Activated CD4-positive, alpha-beta T cell treated with anti-CD3 and anti-CD28 coated beads, Interleukin-2, amount 10 ng/mL, durations not matched to agents 24 days and 14 days (primary cell): ENCODE measurements around the gene GNAS. TPM values are rescaled to one million over a fixed set of nuclear protein-coding genes. Genes with fewer than 3 reads are reported as not detected.

ENCODE experiments used
- DNase-seq: peaks from one replicate; pipeline ENCODE4 v3.0.0; 2022
- H3K27ac Mint-ChIP-seq: one replicate; pipeline ENCODE4 v1.8.0; 2022; ENCODE audit warnings: mild to moderate bottlenecking, mixed read lengths
- H3K27me3 Mint-ChIP-seq: one replicate; pipeline ENCODE4 v1.8.0; 2022; ENCODE audit warnings: mixed read lengths
- H3K36me3 Mint-ChIP-seq: one replicate; pipeline ENCODE4 v1.8.0; 2022; ENCODE audit warnings: low read depth, mild to moderate bottlenecking, mixed read lengths
- H3K4me1 Mint-ChIP-seq: one replicate; pipeline ENCODE4 v1.8.0; 2021; ENCODE audit warnings: mixed read lengths
- H3K4me3 Mint-ChIP-seq: one replicate; pipeline ENCODE4 v1.8.0; 2022; ENCODE audit warnings: mild to moderate bottlenecking, moderate library complexity, mixed read lengths
- H3K9me3 Mint-ChIP-seq: one replicate; pipeline ENCODE4 v1.8.0; 2021; ENCODE audit warnings: mixed read lengths
- intact Hi-C: fragments of 100-400 bp; cut with micrococcal nuclease; formaldehyde crosslinking; loops from one replicate; pipeline ENCODE4 v1.15.1; 2023
- total RNA-seq: library from RNA; stranded (reverse); gene quantifications from 2 replicates; pipeline ENCODE4 v1.2.3, GENCODE V29; 2022

GNAS gene
- total RNA-seq, 1 donor from 2014 or later: 523 TPM

DNA sequence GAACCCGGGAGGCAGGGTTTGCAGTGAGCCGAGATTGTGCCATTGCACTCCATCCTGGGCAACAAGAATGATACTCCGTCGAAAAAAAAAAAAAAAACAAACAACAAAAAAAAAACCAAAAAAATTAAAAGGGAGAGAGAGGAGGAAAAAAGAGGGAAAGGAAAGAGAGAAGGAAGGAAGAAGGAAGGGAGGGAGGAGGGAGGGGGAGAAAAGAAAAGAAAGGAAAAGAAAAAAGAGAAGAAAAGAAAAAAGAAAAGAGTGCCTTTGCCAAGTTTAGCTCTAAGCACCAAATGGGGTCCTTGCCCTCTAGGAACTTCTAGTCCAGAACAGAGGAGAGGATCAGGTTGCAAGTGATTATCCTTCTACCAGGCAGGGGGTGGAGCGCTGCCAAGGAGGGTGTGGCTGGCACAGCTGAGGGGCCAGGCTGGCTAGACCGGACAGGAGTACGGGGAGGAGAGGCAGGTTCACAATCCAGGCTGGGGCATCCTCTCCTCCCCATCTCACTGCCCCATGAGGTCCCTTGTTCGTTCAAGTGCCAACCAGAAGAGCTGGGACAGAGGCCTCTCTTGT is 19.1 kb downstream of the GNAS start:
- Mint-ChIP-seq H3K36me3 (no peaks in the 10 kb centered on the region), H3K4me3 (no peak overlapping the region), H3K4me1 (peaks cover 7% of the 10 kb centered on the region), H3K9me3 (no peaks in the 10 kb centered on the region), H3K27me3 (peaks cover 19% of the 10 kb centered on the region), H3K27ac (no peak overlapping the region)
- intact Hi-C loops: loop anchor here (5.0 kb wide), 1 partner anchor 531 kb away; no protein-coding TSS in a partner anchor
- DNase-seq: no peak

DNA sequence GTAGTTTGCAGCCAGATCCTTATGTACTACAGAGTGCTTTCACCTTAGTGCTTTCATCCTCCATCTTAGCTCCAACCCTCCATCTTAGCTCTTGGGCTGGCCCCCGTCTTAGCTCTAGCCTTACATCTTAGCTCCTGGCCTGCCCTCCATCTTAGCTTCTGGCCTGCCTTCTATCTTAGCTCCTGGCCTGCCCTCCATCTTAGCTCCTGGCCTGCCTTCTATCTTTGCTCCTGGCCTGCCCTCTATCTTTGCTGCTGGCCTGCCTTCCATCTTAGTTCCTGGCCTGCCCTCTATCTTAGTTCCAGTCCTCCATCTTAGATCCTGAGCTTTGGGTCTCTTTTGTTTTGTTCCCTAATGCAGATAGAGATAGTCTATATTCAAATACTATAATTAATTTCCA is 22.0 kb downstream of the GNAS start:
- Mint-ChIP-seq H3K4me1 (peaks cover 25% of the 10 kb centered on the region), H3K9me3 (no peaks in the 10 kb centered on the region), H3K27me3 (peaks cover 3% of the 10 kb centered on the region), H3K27ac (no peak overlapping the region), H3K36me3 (no peaks in the 10 kb centered on the region), H3K4me3 (no peak overlapping the region)
- DNase-seq: no peak
- intact Hi-C loops: loop anchor here (5.0 kb wide), 1 partner anchor 528 kb away; no protein-coding TSS in a partner anchor

DNA sequence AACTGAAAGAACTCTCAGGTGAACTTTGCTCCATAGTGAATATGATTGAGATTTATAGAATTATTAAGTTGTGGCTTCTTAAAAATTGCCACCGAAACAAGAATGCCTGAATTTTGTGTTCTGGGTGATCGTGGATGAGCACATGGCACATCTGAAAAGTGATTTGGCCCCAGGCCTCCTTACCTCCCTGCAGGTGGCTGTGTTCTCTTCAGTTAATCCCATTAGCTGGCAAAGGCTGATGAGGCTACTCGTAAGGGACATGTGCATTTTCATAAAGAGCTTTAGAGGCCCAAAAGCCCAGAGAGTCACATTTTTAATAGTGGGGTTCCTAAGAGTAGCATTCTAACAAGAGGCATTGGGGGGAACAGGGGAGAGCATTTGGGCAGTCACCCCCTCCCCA is 22.6 kb downstream of the GNAS start:
- Mint-ChIP-seq H3K4me3 (no peak overlapping the region), H3K36me3 (no peaks in the 10 kb centered on the region), H3K27ac (no peak overlapping the region), H3K4me1 (peaks cover 28% of the 10 kb centered on the region), H3K9me3 (no peaks in the 10 kb centered on the region), H3K27me3 (peaks cover 3% of the 10 kb centered on the region)
- intact Hi-C loops: loop anchor here (5.0 kb wide), 1 partner anchor 347 kb away; no protein-coding TSS in a partner anchor
- DNase-seq: no peak

DNA sequence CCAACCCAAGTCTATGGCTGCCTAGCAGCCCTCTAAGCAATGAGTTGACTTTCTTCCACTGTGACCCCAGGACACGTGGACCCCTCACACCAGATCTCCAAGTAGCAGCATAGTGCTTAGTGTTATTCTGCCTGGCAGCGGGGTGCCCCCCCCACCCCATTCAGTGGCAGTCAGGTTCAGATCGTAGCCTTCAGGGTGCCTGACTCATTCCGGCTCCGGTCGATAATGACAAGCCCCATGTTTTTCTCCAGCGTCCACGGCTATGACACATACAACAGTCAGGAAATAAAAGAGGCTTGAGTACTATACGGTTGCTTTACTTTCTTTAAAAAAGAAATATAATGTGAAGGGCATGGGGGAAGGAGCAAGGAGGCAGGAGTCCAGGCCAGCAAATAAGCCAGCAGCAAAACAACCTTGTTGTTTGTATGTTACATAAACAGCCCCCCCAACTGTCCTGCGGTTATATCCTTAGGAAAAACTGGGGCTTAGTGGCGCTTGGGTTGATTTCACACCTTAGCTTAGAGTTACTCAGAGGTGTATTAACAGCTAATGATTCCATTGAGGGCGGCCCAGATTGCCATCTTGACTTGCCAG is 23.1 kb downstream of the GNAS start:
- no peaks in the 10 kb centered on the region for H3K36me3 Mint-ChIP-seq
- H3K9me3 Mint-ChIP-seq: no peaks in the 10 kb centered on the region
- no peak for DNase-seq
- H3K27me3 Mint-ChIP-seq: peaks cover 3% of the 10 kb centered on the region
- no peak overlapping the region for H3K4me3 Mint-ChIP-seq
- H3K27ac Mint-ChIP-seq: no peak overlapping the region
- intact Hi-C loops: loop anchor here (5.0 kb wide), 1 partner anchor 347 kb away; no protein-coding TSS in a partner anchor
- H3K4me1 Mint-ChIP-seq: peaks cover 24% of the 10 kb centered on the region

DNA sequence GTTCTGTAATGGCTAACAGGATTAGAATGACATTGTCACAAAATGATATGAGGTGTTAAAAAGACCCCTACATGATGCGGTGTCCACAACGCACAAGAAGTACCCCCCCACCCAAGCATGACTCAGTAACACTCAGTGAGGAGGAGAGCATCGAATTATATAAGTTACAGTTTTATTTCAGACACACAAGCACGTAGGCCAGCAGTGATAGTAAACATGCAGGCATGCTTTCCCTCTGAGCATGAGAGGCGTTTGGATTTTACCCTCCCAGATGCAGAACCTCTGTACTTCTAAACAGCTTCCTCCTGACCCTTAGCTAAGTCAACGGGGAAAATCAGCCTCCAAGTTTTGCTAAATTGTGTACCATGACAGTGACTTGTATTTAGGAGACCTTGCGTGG is 23.9 kb downstream of the GNAS start:
- Mint-ChIP-seq H3K36me3 (no peaks in the 10 kb centered on the region), H3K4me3 (no peak overlapping the region), H3K4me1 (peaks cover 21% of the 10 kb centered on the region), H3K27ac (no peak overlapping the region), H3K9me3 (no peaks in the 10 kb centered on the region), H3K27me3 (no peaks in the 10 kb centered on the region)
- intact Hi-C loops: loop anchor here (5.0 kb wide), 1 partner anchor 346 kb away; no protein-coding TSS in a partner anchor
- no peak for DNase-seq

DNA sequence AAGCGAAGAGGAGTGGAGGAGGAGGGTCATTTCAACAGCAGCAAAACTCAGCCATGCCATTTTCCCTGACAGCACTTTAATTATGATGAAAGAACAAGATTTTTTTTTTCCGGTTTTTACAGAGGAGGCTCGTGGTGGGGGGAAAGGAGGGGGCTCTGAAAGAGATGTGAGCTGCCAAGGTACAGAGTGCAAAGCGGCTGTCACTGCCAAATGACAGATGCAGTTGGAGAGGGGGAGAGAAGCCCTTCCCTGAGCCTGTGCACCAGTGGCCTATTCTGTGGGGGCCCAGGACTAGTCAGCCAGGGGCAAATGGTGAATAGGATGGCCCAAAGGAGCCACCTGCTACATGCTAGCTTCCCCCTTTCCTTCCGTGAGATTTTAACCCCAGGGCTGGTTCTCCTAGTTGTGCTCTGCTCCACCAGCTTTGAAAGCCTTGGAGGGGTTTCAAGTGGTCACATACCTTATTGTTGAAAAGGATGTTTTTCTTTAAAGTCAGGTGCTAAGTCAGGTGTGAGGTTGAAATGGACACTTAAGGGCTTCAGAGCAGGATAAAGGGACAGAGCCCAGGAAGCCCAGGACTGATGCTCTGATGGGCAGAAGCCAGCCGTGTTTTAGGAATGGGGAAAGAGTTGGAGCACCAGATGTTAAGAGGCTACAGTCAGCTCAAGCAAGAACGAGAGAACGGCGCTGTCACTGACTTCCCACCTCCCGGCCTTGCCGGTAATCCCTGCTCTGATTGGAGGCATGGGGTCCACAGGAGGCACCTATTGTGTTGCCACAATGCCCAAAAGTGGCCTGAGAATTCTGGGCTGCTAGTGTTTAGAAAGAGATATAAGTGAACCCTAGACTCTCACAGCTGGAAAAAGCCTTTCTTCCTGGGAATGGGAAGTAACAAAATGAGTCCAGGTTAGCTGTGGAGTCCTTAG is 24.8 kb downstream of the GNAS start:
- H3K4me3 Mint-ChIP-seq: peak overlapping the region; percentile 54
- DNase-seq: no peak

DNA sequence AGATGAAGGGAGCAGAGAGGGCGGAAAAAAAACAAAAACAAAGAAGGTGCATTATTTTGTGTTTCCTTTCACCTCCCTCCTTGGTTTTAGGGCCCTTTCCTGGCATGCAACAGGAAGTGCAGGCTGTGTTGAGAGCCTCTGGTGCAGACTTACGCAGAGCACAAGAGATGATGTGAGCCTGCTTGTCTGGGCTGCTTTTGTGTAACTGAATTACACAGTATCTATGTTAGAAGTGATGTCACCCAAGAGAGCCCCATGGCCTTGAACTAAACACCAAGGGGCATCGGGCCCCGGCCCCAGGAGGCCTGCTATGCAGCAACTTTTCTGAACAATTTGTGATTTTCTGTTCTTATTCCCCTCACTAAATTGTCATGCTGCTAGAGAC is 25.5 kb downstream of the GNAS start:
- H3K27ac Mint-ChIP-seq: peak overlapping the region; percentile 72
- peaks cover 21% of the 10 kb centered on the region for H3K4me1 Mint-ChIP-seq
- DNase-seq: peak; percentile 83
- peak overlapping the region; percentile 54 for H3K4me3 Mint-ChIP-seq
- H3K9me3 Mint-ChIP-seq: no peaks in the 10 kb centered on the region
- intact Hi-C loops: loop anchor here (5.0 kb wide), 1 partner anchor 344 kb away; no protein-coding TSS in a partner anchor
- no peaks in the 10 kb centered on the region for H3K27me3 Mint-ChIP-seq
- no peaks in the 10 kb centered on the region for H3K36me3 Mint-ChIP-seq

More for the DNA sequence above, 24.8 kb downstream of the GNAS start:
- intact Hi-C loops: loop anchor here (5.0 kb wide), 1 partner anchor 345 kb away; no protein-coding TSS in a partner anchor
- Mint-ChIP-seq H3K4me1 (peaks cover 21% of the 10 kb centered on the region), H3K9me3 (no peaks in the 10 kb centered on the region), H3K27me3 (no peaks in the 10 kb centered on the region), H3K36me3 (no peaks in the 10 kb centered on the region), H3K27ac (peak overlapping the region; percentile 72)

DNA sequence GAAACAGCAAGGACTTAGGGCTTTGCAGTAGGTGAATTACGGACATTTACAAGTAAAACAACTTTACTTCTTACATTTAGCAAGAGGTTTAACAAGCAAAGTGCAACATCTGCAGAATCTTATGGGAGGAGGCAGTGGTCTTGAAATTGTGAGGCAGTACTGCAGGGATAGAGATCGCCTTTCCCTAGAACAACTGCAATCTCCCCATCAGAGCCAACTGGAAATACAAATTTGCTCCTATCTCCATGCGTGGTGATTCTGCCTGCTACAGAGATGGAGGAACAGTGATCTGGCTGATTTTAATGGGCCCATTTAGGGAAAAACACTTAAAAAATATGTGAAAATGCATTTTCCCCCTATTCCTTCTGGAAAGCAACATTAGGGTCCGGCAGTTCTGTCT is 25.9 kb downstream of the GNAS start:
- Mint-ChIP-seq H3K36me3 (no peaks in the 10 kb centered on the region), H3K27me3 (no peaks in the 10 kb centered on the region), H3K9me3 (no peaks in the 10 kb centered on the region), H3K4me1 (peaks cover 21% of the 10 kb centered on the region), H3K4me3 (peak overlapping the region; percentile 54), H3K27ac (peak overlapping the region; percentile 72)
- intact Hi-C loops: loop anchor here (5.0 kb wide), 1 partner anchor 344 kb away; no protein-coding TSS in a partner anchor
- DNase-seq: no peak

DNA sequence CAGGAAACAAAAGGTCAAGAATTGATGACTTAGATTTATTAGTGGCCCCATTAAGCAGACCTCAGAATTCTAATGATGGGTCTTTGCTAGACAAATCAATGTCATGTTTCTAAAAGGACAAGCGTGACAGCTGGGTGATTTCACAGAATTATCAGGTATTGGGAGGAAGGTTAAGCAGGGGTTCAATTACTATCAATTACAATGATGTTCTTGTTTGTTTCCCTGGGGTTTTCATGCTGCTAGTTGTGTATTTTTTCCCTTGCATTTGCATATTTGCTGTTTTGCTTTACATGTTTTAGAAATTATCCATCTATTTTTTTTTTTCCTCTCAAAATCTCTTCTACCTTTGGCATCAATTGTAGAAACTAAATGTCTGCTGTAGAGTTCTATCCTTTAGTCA is 27.9 kb downstream of the GNAS start:
- Mint-ChIP-seq H3K36me3 (no peaks in the 10 kb centered on the region), H3K4me3 (no peak overlapping the region), H3K27me3 (no peaks in the 10 kb centered on the region), H3K27ac (no peak overlapping the region), H3K9me3 (no peaks in the 10 kb centered on the region), H3K4me1 (peaks cover 21% of the 10 kb centered on the region)
- DNase-seq: no peak
- intact Hi-C loops: no loop called here

DNA sequence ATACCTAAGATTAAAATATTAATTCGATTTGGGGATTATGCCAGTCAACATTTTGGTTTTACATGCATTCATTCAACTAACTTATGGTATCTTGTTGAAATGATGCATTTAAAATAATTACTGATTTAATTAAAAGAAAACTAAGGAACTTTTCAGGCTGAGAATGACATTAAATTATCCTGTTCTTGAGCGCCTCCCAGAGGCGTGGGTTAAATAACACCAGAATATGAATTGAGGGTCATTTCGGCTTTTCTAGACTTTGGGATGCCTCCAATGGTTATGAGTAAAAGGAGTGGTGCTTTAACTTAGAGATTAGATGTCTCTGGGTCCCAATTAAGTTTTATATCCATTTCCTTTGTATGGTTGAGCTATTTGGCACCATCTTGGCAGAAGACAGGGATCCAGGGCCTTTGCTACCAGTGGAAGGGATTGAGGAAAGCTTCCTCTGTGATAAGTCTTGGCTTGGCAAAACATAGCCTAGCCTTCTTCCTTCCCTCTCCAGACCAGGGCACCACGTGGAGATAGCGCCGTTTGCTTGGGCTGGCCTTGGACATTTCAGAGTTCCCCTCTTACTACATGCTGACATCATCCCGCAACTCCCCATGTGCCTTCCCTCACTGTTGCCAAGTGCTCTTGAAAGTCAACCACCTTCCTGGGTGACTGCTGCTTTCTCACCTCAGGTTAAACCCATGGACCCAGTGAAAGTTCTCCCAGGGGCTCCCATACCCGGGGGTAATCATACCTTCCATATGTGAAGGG is 28.7 kb downstream of the GNAS start:
- Mint-ChIP-seq H3K9me3 (no peaks in the 10 kb centered on the region), H3K4me1 (peaks cover 21% of the 10 kb centered on the region), H3K27me3 (no peaks in the 10 kb centered on the region), H3K27ac (no peak overlapping the region), H3K36me3 (no peaks in the 10 kb centered on the region), H3K4me3 (no peak overlapping the region)
- no peak for DNase-seq
- intact Hi-C loops: no loop called here

DNA sequence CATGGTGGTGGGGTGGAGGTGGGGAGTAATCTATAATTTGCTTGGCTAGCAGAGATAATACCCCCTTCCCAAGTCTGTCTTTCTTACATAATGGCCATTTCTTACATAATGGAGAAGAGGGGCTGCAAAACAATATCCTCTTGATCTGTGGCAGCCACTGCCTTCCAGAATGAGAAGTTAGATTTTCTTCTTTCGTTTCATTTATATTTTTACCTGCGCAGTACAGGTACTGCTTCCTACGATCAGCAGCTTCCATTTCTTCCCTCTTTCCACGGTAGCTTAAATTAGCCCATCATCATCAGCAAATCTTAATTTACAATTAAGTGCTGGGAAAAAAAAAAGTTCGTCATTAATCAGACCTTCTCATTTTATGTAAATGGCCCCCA is 30.2 kb downstream of the GNAS start:
- H3K4me3 Mint-ChIP-seq: no peak overlapping the region
- no peak for DNase-seq
- no peaks in the 10 kb centered on the region for H3K36me3 Mint-ChIP-seq
- H3K27me3 Mint-ChIP-seq: no peaks in the 10 kb centered on the region
- H3K9me3 Mint-ChIP-seq: no peaks in the 10 kb centered on the region
- intact Hi-C loops: no loop called here
- H3K27ac Mint-ChIP-seq: no peak overlapping the region
- peaks cover 23% of the 10 kb centered on the region for H3K4me1 Mint-ChIP-seq

DNA sequence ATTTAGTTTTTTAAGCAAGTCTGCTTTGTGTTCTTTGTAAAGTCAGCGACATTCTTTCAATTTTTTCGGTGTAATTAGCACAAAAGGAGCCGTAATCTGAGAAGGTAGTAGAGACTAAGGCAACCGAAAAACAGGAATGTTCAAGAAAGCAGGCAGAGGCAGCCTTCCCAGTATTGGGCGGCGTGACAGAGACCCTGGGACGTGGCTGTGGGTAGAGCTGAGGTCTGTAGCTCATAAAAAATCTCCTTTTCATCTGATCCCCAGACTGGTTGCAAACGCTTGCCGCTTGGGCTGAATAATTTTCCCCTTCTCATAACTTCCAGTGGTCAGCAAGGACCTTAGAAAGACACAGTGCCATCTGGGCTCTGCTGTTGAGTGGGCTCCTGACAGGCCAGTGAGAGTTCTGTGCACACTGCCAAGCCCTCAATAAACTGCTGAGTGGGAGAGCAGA is 30.8 kb downstream of the GNAS start:
- no peaks in the 10 kb centered on the region for H3K9me3 Mint-ChIP-seq
- H3K4me1 Mint-ChIP-seq: peaks cover 21% of the 10 kb centered on the region
- no peaks in the 10 kb centered on the region for H3K36me3 Mint-ChIP-seq
- H3K27ac Mint-ChIP-seq: no peak overlapping the region
- no peak overlapping the region for H3K4me3 Mint-ChIP-seq
- DNase-seq: no peak
- intact Hi-C loops: no loop called here
- no peaks in the 10 kb centered on the region for H3K27me3 Mint-ChIP-seq

DNA sequence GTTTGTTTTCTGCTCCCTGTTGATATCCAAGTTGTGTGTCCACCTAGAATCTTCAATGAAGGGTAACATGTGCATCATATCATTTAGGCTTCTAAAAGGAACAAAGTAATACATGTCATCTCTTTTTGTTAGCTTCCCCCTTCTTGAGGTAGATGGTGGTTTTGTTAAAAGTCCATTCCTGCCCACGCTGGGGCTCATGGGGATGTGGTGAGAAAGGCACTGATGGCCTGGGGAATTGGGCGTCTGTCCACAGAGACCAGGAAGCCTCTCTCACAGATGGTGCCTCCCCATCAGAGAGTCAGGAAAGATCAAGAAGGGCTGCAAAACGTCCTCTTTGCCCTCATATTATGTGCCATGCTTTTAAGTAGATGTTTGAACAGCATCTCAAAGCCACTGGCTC is 32.5 kb downstream of the GNAS start:
- Mint-ChIP-seq H3K36me3 (peaks cover 1% of the 10 kb centered on the region), H3K9me3 (no peaks in the 10 kb centered on the region), H3K27ac (no peak overlapping the region), H3K27me3 (no peaks in the 10 kb centered on the region), H3K4me1 (peaks cover 13% of the 10 kb centered on the region), H3K4me3 (no peak overlapping the region)
- intact Hi-C loops: no loop called here
- DNase-seq: no peak
